T-helper 2 cell treated with Interferon-gamma antibody and Interleukin-4, amounts not matched to agents 5 μg/mL and 100 μg/mL, for 36 hours (primary cell): ENCODE measurements around the gene DRD4.
A peak's percentile ranks its signal among the peaks of the same experiment; 100 is the strongest.

Experiments
- DNase-seq: peaks from one replicate; pipeline ENCODE4 v3.0.0; 2021; ENCODE audit warnings: low spot score
- H3K27ac Mint-ChIP-seq: one replicate; pipeline ENCODE4 v1.8.0; 2021; ENCODE audit warnings: mild to moderate bottlenecking, mixed read lengths
- H3K27me3 Mint-ChIP-seq: one replicate; pipeline ENCODE4 v1.8.0; 2021; ENCODE audit warnings: low read depth, mixed read lengths
- H3K36me3 Mint-ChIP-seq: one replicate; pipeline ENCODE4 v1.8.0; 2021; ENCODE audit warnings: low read depth, mixed read lengths
- H3K4me1 Mint-ChIP-seq: one replicate; pipeline ENCODE4 v1.8.0; 2021; ENCODE audit warnings: low read depth, mixed read lengths
- H3K4me3 Mint-ChIP-seq: one replicate; pipeline ENCODE4 v1.8.0; 2022; ENCODE audit warnings: mild to moderate bottlenecking, moderate library complexity, mixed read lengths
- H3K9me3 Mint-ChIP-seq: one replicate; pipeline ENCODE4 v1.8.0; 2021; ENCODE audit warnings: mixed read lengths

DRD4 gene

GRCh38 chr11:636511-637332, at the start of gene DRD4:
TSS of gene DRD4 (plus strand) at chr11:637269. CDS start at chr11:637305, 36 bp downstream.
- Mint-ChIP-seq H3K4me1 (no peaks in the 10 kb centered on the region), H3K9me3 (no peaks in the 10 kb centered on the region), H3K27me3 (peaks cover 35% of the 10 kb centered on the region), H3K4me3 (peak within 1 kb of the TSS; percentile 46), H3K27ac (no peak within 1 kb of the TSS), H3K36me3 (peaks cover 2% of the 10 kb centered on the region)
- DNase-seq: no peak

GRCh38 chr11:587546-587945, 49.5 kb upstream of the DRD4 start:
- Mint-ChIP-seq H3K4me1 (peaks cover 20% of the 10 kb centered on the region), H3K36me3 (peaks cover 56% of the 10 kb centered on the region), H3K9me3 (no peaks in the 10 kb centered on the region), H3K27me3 (no peaks in the 10 kb centered on the region), H3K27ac (peak overlapping the region; percentile 99), H3K4me3 (peak overlapping the region; percentile 80)
- DNase-seq: no peak

DNA sequence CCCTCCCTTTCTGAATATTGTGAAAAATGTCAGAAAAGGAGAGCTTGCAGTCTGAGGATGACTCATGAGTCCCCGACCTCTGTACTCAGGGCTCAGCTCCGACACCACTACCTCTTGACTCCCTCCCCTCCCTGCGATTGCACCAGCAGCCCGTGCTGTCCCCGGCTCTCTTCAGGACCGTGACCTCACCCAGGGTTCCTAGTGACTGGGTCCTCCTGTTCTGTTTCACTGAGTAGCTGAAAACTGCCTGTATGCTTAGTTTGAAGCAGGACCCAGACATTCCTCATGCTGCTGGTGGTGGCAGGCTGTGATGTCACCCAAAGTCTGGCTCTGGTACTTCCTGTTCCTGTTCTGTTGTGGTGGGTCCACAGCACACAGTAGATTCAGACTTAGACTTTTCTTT, 49.1 kb upstream of the DRD4 start:
- Mint-ChIP-seq H3K4me3 (peak overlapping the region; percentile 80), H3K27me3 (no peaks in the 10 kb centered on the region), H3K27ac (peak overlapping the region; percentile 99), H3K9me3 (no peaks in the 10 kb centered on the region), H3K36me3 (peaks cover 59% of the 10 kb centered on the region), H3K4me1 (peaks cover 20% of the 10 kb centered on the region)
- peak; percentile 72 for DNase-seq

- Mint-ChIP-seq H3K27ac (no peak overlapping the region), H3K4me3 (no peak overlapping the region), H3K4me1 (peaks cover 20% of the 10 kb centered on the region), H3K27me3 (no peaks in the 10 kb centered on the region), H3K36me3 (peaks cover 66% of the 10 kb centered on the region), H3K9me3 (no peaks in the 10 kb centered on the region)
- DNase-seq: no peak
Measured at GRCh38 chr11:589798-590197, 47.3 kb upstream of the DRD4 start.

DNA sequence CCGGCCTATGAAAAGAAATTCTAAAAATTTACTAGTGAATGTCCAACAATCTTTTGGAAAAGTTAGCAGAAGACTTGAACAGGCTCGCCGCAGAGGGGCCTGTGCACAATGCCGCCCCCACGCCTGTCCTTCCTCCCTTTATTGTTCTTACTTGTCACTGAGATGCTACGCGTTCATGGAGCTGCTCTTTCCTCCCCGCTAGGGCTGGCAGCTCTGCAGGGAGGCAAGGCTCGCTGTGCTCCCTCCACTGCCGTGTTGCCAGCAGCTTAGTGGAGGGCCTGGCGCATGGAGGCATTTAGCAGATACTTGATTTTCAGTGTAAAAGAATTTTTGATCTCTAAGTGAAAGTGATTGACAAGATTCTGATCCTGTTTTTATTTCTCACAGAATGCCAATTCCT, 46.1 kb upstream of the DRD4 start:
- H3K27ac Mint-ChIP-seq: no peak overlapping the region
- no peak for DNase-seq
- peaks cover 69% of the 10 kb centered on the region for H3K36me3 Mint-ChIP-seq
- no peak overlapping the region for H3K4me3 Mint-ChIP-seq
- no peaks in the 10 kb centered on the region for H3K9me3 Mint-ChIP-seq
- H3K27me3 Mint-ChIP-seq: no peaks in the 10 kb centered on the region
- H3K4me1 Mint-ChIP-seq: peaks cover 20% of the 10 kb centered on the region

DNA sequence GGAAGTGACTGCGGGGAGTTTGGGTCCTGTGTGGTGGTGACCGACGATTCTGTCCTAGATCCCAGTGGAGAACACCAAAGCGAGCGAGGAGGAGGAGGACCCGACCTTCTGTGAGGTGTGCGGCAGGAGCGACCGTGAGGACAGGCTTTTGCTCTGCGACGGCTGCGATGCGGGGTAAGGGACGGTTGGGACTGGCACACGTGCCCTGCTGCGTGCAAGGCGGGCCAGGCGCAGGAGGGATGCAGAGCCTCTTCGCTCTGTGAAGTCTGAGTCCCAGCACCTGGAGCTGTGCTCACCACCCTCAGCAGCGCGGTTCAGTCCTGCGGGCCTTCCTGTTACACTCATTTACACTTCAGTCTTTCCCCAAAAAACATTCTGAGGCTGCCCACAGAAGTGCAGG, 44.6 kb upstream of the DRD4 start:
- Mint-ChIP-seq H3K36me3 (peaks cover 72% of the 10 kb centered on the region), H3K4me3 (no peak overlapping the region), H3K4me1 (peaks cover 8% of the 10 kb centered on the region), H3K27ac (no peak overlapping the region), H3K27me3 (no peaks in the 10 kb centered on the region), H3K9me3 (no peaks in the 10 kb centered on the region)
- DNase-seq: no peak

DNA sequence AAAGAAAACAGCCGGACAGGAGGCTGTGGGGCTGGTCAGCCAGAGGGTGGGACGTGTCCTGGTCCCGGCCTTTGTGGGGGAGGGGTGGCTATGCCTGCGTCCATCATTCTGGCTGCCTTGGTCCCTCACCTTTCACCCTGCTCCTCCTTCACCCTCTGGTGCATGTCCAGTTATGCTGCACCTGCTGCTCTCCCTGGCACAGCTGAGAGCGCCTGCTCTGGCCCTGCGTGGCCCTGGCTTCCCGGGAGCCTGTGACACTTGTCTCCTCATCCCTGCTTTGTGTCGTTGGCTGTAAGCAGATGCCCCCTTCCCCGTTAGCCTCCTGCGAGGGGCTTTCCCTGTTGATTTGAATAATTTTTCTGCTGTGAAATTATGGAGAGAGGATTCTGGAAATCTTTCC, 44.2 kb upstream of the DRD4 start:
- no peak overlapping the region for H3K4me3 Mint-ChIP-seq
- peaks cover 4% of the 10 kb centered on the region for H3K4me1 Mint-ChIP-seq
- H3K36me3 Mint-ChIP-seq: peaks cover 68% of the 10 kb centered on the region
- H3K27me3 Mint-ChIP-seq: no peaks in the 10 kb centered on the region
- H3K9me3 Mint-ChIP-seq: no peaks in the 10 kb centered on the region
- H3K27ac Mint-ChIP-seq: no peak overlapping the region
- no peak for DNase-seq

DNA sequence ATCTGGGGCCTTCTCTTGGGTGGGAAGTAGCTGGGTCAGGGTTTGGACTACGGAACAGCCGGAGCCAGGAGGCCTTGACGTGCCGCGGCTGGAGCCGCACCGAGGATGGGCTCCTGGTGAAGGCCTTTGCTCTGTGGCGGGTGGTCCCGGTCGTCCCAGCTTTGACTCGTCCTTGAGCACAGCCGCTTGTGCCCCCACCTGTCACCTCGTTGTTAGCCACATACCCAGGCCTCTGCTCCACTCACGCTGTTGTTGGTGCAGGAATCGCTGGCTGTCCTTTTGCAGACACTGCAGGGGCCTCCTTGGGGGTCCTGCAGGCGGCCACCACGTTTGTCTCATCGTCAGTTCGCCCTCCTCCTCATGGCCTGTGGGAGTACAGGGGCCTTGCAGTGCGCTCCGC, 43.7 kb upstream of the DRD4 start:
- no peak for DNase-seq
- H3K27ac Mint-ChIP-seq: no peak overlapping the region
- H3K4me3 Mint-ChIP-seq: no peak overlapping the region
- H3K27me3 Mint-ChIP-seq: no peaks in the 10 kb centered on the region
- H3K4me1 Mint-ChIP-seq: no peaks in the 10 kb centered on the region
- H3K36me3 Mint-ChIP-seq: peaks cover 64% of the 10 kb centered on the region
- H3K9me3 Mint-ChIP-seq: no peaks in the 10 kb centered on the region

- H3K36me3 Mint-ChIP-seq: peaks cover 52% of the 10 kb centered on the region
- no peak overlapping the region for H3K4me3 Mint-ChIP-seq
Measured at GRCh38 chr11:595400-595799, 41.7 kb upstream of the DRD4 start.

GRCh38 chr11:596374-596773, 40.7 kb upstream of the DRD4 start:
- Mint-ChIP-seq H3K36me3 (peaks cover 48% of the 10 kb centered on the region), H3K4me1 (no peaks in the 10 kb centered on the region), H3K9me3 (no peaks in the 10 kb centered on the region), H3K27ac (no peak overlapping the region), H3K27me3 (no peaks in the 10 kb centered on the region), H3K4me3 (no peak overlapping the region)
- DNase-seq: no peak

More at GRCh38 chr11:595400-595799, 41.7 kb upstream of the DRD4 start:
- no peaks in the 10 kb centered on the region for H3K4me1 Mint-ChIP-seq
- H3K27me3 Mint-ChIP-seq: no peaks in the 10 kb centered on the region
- no peak for DNase-seq
- H3K9me3 Mint-ChIP-seq: no peaks in the 10 kb centered on the region
- H3K27ac Mint-ChIP-seq: no peak overlapping the region

DNA sequence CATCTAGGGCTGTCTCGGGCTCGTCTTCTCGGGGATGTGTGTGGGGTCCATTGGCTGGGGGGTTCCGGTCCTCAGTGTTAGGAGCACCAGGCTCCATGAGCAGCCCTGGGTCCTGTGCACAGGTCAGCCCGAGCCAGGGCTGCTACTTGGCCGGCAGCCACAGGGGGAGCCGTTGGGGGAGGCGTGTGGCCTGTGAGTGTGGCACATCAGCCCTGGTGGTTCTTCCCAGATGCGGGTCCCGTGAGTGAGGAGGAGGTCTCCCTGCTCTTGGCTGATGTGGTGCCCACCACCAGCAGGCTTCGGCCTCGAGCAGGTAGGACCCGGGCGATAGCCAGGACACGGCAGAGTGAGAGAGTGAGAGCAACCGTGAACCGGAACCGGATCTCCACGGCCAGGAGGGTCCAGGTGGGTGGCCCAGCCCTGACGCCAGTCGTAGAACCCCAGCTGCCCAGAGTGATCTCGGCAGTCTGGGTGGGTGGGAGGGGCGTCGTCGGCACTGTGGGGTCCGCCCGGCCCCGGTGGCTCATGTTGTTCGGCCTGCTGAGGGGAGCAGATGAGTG, 39.8 kb upstream of the DRD4 start:
- Mint-ChIP-seq H3K36me3 (peaks cover 53% of the 10 kb centered on the region), H3K27ac (no peak overlapping the region)

GRCh38 chr11:598005-598680, 38.9 kb upstream of the DRD4 start:
- DNase-seq: no peak
- Mint-ChIP-seq H3K27me3 (no peaks in the 10 kb centered on the region), H3K27ac (no peak overlapping the region), H3K4me3 (no peak overlapping the region), H3K9me3 (no peaks in the 10 kb centered on the region), H3K36me3 (peaks cover 49% of the 10 kb centered on the region), H3K4me1 (no peaks in the 10 kb centered on the region)

More for the DNA sequence above, 39.8 kb upstream of the DRD4 start:
- Mint-ChIP-seq H3K9me3 (no peaks in the 10 kb centered on the region), H3K4me3 (no peak overlapping the region), H3K27me3 (no peaks in the 10 kb centered on the region), H3K4me1 (no peaks in the 10 kb centered on the region)
- DNase-seq: no peak

DNA sequence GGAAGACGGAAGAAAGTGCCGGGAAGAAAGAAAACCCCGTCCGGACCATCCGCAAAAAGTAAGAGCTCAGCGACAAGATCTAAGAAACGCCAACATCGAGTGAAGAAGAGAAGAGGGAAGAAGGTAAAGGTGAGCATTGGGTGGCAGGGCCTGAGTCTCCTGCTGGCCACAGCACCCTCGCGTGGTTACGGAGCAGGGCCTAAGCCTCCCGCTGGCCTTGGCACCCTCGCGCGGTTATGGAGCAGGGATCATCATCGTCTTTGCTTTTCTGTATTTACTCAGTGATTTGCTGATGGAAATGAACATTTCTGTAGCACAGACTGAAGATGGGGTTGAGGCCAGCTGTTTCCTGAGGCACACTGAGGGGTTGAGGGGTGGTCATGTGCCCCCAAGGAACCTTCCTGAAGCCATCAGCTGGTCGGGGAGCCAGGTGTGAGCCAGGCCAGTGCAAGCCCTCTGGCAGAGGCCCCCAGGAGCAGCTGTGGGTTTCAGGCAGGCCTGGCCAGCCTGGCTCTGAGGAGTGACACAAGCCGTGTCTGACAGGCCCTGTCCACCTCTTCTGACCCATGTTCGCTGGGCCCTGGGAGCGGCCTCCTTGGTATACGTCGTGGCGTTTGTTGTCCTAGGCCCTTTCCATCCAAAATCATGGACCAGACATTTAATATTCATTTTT, 35.4 kb upstream of the DRD4 start:
- Mint-ChIP-seq H3K27ac (no peak overlapping the region), H3K36me3 (peaks cover 46% of the 10 kb centered on the region), H3K27me3 (no peaks in the 10 kb centered on the region), H3K4me3 (no peak overlapping the region), H3K4me1 (no peaks in the 10 kb centered on the region), H3K9me3 (no peaks in the 10 kb centered on the region)
- DNase-seq: no peak

GRCh38 chr11:603154-603553, 33.9 kb upstream of the DRD4 start:
- Mint-ChIP-seq H3K27me3 (no peaks in the 10 kb centered on the region), H3K4me3 (no peak overlapping the region), H3K27ac (no peak overlapping the region), H3K4me1 (no peaks in the 10 kb centered on the region), H3K9me3 (no peaks in the 10 kb centered on the region), H3K36me3 (peaks cover 51% of the 10 kb centered on the region)
- DNase-seq: no peak
